ENCODE measurements around the gene CHMP2B.

DNA sequence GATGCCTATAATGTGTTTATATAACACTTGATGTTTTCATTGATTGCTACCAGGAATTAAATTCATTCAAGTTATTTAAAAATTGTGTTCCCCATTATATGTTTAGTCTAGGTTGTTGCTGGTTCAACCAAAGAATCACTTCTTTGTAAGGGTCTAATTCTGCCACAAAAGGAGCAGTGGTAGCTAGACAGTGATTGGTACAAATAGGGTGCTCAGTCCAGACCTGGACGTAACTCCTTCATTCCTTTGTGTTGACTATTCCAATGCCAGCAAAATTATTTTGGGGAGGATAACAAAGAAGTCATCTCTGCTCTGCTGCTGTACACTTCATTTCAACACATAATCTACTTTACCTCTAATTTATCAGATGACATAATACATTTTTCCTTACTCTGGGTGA is 1.2 kb downstream of the CHMP2B start:
- TF ChIP-seq, protein P1, sequence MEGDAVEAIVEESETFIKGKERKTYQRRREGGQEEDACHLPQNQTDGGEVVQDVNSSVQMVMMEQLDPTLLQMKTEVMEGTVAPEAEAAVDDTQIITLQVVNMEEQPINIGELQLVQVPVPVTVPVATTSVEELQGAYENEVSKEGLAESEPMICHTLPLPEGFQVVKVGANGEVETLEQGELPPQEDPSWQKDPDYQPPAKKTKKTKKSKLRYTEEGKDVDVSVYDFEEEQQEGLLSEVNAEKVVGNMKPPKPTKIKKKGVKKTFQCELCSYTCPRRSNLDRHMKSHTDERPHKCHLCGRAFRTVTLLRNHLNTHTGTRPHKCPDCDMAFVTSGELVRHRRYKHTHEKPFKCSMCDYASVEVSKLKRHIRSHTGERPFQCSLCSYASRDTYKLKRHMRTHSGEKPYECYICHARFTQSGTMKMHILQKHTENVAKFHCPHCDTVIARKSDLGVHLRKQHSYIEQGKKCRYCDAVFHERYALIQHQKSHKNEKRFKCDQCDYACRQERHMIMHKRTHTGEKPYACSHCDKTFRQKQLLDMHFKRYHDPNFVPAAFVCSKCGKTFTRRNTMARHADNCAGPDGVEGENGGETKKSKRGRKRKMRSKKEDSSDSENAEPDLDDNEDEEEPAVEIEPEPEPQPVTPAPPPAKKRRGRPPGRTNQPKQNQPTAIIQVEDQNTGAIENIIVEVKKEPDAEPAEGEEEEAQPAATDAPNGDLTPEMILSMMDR (conservative IDR thresholded peaks at IDR 0.05), result no peak
- no peak for TF ChIP-seq ZFX (IDR thresholded peaks at IDR 0.05)
